CD4-positive, alpha-beta T cell (primary cell): ENCODE measurements around the gene CMTR1. TPM values are rescaled to one million over a fixed set of nuclear protein-coding genes. Genes with fewer than 3 reads are reported as not detected.

ENCODE experiments used
- ATAC-seq: fragments of 200-7000 bp; cut with Tn5 transposase; one replicate; pipeline ENCODE4 v1.10.0; 2022; ENCODE audit warnings: mild to moderate bottlenecking; ENCODE audit not compliant: poor library complexity
- CTCF ChIA-PET: fragments of 350-600 bp; sonication (Branson Sonifier 250); formaldehyde crosslinking; loops from one replicate; lab custom pipeline; 2021; ENCODE audit warnings: antibody characterized with exemption, inconsistent platforms; lab: Charles Lee
- POLR2A ChIA-PET: fragments of 350-600 bp; sonication (Branson Sonifier 250); formaldehyde crosslinking; loops from one replicate; lab custom pipeline; 2021; ENCODE audit warnings: antibody characterized with exemption, inconsistent platforms; lab: Charles Lee
- DNase-seq, 14 experiments: peaks; one replicate each; pipeline ENCODE4 v3.0.0-alpha.2; 2013 to 2020; ENCODE audit warnings: mixed read lengths in 2 of 14
- H3K27ac ChIP-seq, 2 donors: one replicate each; pipeline versions ENCODE4 v1.5.1 to v1.7.0; 2013; ENCODE audit warnings: low read length in 2 of 2, low read depth in 1 of 2, mild to moderate bottlenecking in 1 of 2
- H3K27me3 ChIP-seq, 2 experiments: 1 replicate in 1 of 2; 2 replicates in 1 of 2; pipeline versions ENCODE4 v1.6.1 to v1.7.0; 2013; ENCODE audit warnings: low read length in 2 of 2, control low read depth in 1 of 2, mild to moderate bottlenecking in 1 of 2, moderate library complexity in 1 of 2; ENCODE audit not compliant: insufficient read depth in 2 of 2, control insufficient read depth in 1 of 2
- H3K36me3 ChIP-seq: one replicate; pipeline ENCODE4 v1.6.1; 2013; ENCODE audit warnings: low read length, control low read depth; ENCODE audit not compliant: insufficient read depth
- H3K4me1 ChIP-seq: one replicate; pipeline ENCODE4 v1.6.1; 2013; ENCODE audit warnings: low read length, control low read depth; ENCODE audit not compliant: insufficient read depth
- H3K4me3 ChIP-seq: one replicate; pipeline ENCODE4 v1.5.1; 2013; ENCODE audit warnings: mild to moderate bottlenecking, low read length, moderate library complexity
- H3K9me3 ChIP-seq, 2 experiments: 1 replicate in 1 of 2; 2 replicates in 1 of 2; pipeline versions ENCODE4 v1.6.1 to v1.7.0; 2013; ENCODE audit warnings: low read length in 2 of 2, mild to moderate bottlenecking in 2 of 2, control low read depth in 1 of 2, moderate library complexity in 1 of 2; ENCODE audit not compliant: control insufficient read depth in 1 of 2, insufficient read depth in 1 of 2
- H3K27ac Mint-ChIP-seq: one replicate; pipeline ENCODE4 v1.8.0; 2020; ENCODE audit warnings: mixed read lengths
- H3K27me3 Mint-ChIP-seq: one replicate; pipeline ENCODE4 v1.8.0; 2021; ENCODE audit warnings: mixed read lengths
- H3K36me3 Mint-ChIP-seq: one replicate; pipeline ENCODE4 v1.8.0; 2021; ENCODE audit warnings: low read depth, mixed read lengths
- H3K4me1 Mint-ChIP-seq: one replicate; pipeline ENCODE4 v1.8.0; 2021; ENCODE audit warnings: low read depth, mixed read lengths
- H3K4me3 Mint-ChIP-seq: one replicate; pipeline ENCODE4 v1.8.0; 2020; ENCODE audit warnings: mild to moderate bottlenecking, mixed read lengths
- H3K9me3 Mint-ChIP-seq: one replicate; pipeline ENCODE4 v1.8.0; 2020; ENCODE audit warnings: mixed read lengths
- CTCF ChIP-seq: fragments of 200-600 bp; IDR thresholded peaks from one replicate; pipeline ENCODE4 v1.8.0; 2022; ENCODE audit warnings: antibody characterized with exemption, mild to moderate bottlenecking
- intact Hi-C, 2 experiments: fragments of 100-400 bp; cut with DNase I in 1 of 2; cut with micrococcal nuclease in 1 of 2; formaldehyde crosslinking; loops; one replicate each; pipeline versions ENCODE4 v1.15.1 to v1.9.0; 2023 to 2025; cut with DNase I, micrococcal nuclease
- total RNA-seq, 174 experiments: library from RNA in 2 of 174; stranded (reverse) in 2 of 174; gene quantifications; one replicate each; pipeline ENCODE4 v1.2.3 and lab custom pipeline; 2021 to 2026

The CMTR1 gene
- total RNA-seq, 2 experiments from 2014 or later, result 79.7 to 80.3 TPM

GRCh38 chr6:37489697-37490336, 56.8 kb downstream of the CMTR1 start:
- no peaks in the 10 kb centered on the region for H3K27me3 ChIP-seq
- Mint-ChIP-seq H3K9me3 (no peaks in the 10 kb centered on the region), H3K27ac (peak overlapping the region; percentile 77), H3K36me3 (no peaks in the 10 kb centered on the region), H3K27me3 (no peaks in the 10 kb centered on the region), H3K4me3 (no peak overlapping the region), H3K4me1 (peaks cover 52% of the 10 kb centered on the region)
- CTCF ChIA-PET, result interaction anchor here (0.7 to 3.0 kb wide), 4 partner anchors 12 to 74 kb away, joined by 3 to 18 read pairs (median 6); no protein-coding TSS in a partner anchor
- peaks cover 22% of the 10 kb centered on the region for H3K36me3 ChIP-seq
- ATAC-seq (peak; percentile 21), DNase-seq (peak in 6 of 14 experiments; percentile 43 to 64 (median 54))
- intact Hi-C loops, result loop anchor here in 1 of 2 experiments (2.0 kb wide), 1 partner anchor 27 kb away; no protein-coding TSS in a partner anchor
- POLR2A ChIA-PET, result interaction anchor here (0.7 to 3.9 kb wide), 2 partner anchors 12 to 27 kb away, joined by 4 to 31 read pairs; no protein-coding TSS in a partner anchor
- peaks cover 78% of the 10 kb centered on the region for H3K4me1 ChIP-seq
- H3K9me3 ChIP-seq, result no peaks in the 10 kb centered on the region
- H3K27ac ChIP-seq, result peak overlapping the region; percentile 48 to 87
- H3K4me3 ChIP-seq, result no peak overlapping the region
- TF ChIP-seq CTCF, result peak; percentile 35

DNA sequence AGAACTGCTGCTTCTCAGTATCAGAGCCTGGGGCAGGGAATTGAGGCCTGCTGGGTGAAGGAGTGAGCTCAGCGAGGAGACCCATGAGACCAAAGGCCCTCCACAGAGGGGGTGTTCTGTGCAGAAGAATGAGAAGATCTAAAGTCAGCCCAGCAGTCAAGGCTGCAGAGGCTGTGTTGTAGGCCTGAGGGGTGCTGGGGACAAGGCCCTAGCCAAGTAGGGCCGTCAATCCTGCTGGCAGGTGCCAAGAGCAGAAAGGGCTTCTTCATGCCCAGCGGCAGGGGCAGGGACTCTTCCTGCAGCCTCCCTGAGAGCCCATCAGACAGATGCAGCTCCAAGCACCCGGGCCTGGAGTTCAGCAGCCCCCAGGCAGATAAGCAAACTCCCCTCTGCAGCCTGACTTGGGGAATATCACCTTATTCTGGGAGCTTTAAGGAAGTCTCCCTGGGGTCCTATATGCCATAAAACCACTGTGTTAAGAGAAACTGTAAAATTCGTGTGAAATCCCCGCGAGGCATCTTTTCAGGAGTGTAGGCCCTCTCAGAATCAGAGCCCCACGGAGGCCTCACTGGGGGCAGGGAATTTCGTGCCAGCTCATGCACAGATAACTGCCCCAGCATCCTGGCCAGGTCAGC, 57.6 kb downstream of the CMTR1 start:
- H3K9me3 Mint-ChIP-seq, result no peaks in the 10 kb centered on the region
- peak in 3 of 14 experiments; percentile 4 to 32 (median 24) for DNase-seq
- intact Hi-C loops, result no loop called here
- peaks cover 60% of the 10 kb centered on the region for H3K4me1 Mint-ChIP-seq
- peak overlapping the region; percentile 48 to 87 for H3K27ac ChIP-seq
- CTCF ChIA-PET, result interaction anchor here (1.0 to 3.0 kb wide), 5 partner anchors 11 to 35 kb away, joined by 3 to 18 read pairs (median 3); no protein-coding TSS in a partner anchor
- peaks cover 77% of the 10 kb centered on the region for H3K4me1 ChIP-seq
- H3K27me3 Mint-ChIP-seq, result no peaks in the 10 kb centered on the region
- no peaks in the 10 kb centered on the region for H3K9me3 ChIP-seq
- no peak overlapping the region for H3K4me3 Mint-ChIP-seq
- no peak for TF ChIP-seq CTCF
- no peaks in the 10 kb centered on the region for H3K27me3 ChIP-seq
- peaks cover 17% of the 10 kb centered on the region for H3K36me3 ChIP-seq
- H3K27ac Mint-ChIP-seq, result peak overlapping the region; percentile 77
- H3K36me3 Mint-ChIP-seq, result no peaks in the 10 kb centered on the region
- H3K4me3 ChIP-seq, result no peak overlapping the region
- ATAC-seq, result no peak
- POLR2A ChIA-PET, result interaction anchor here (2.9 to 3.9 kb wide), 2 partner anchors 11 to 26 kb away, joined by 11 to 31 read pairs; no protein-coding TSS in a partner anchor

GRCh38 chr6:37491171-37491829, 58.3 kb downstream of the CMTR1 start:
- Mint-ChIP-seq H3K27ac (peak overlapping the region; percentile 77), H3K27me3 (no peaks in the 10 kb centered on the region), H3K36me3 (no peaks in the 10 kb centered on the region), H3K4me3 (no peak overlapping the region), H3K4me1 (peaks cover 62% of the 10 kb centered on the region), H3K9me3 (no peaks in the 10 kb centered on the region)
- Histone ChIP-seq H3K4me1 (peaks cover 83% of the 10 kb centered on the region), H3K27ac (peak overlapping the region; percentile 48 to 87), H3K27me3 (no peaks in the 10 kb centered on the region), H3K4me3 (peak overlapping the region; percentile 6), H3K9me3 (no peaks in the 10 kb centered on the region), H3K36me3 (peaks cover 13% of the 10 kb centered on the region)
- CTCF ChIA-PET, result interaction anchor here (0.7 to 3.0 kb wide), 6 partner anchors 10 to 76 kb away, joined by 3 to 18 read pairs (median 3); no protein-coding TSS in a partner anchor
- POLR2A ChIA-PET, result interaction anchor here (1.1 to 3.9 kb wide), 5 partner anchors 11 to 57 kb away, joined by 4 to 31 read pairs (median 6); no protein-coding TSS in a partner anchor
- ATAC-seq, result no peak
- no peak for TF ChIP-seq CTCF
- intact Hi-C loops, result no loop called here
- DNase-seq, result peak in 3 of 14 experiments; percentile 20 to 58 (median 54)
